Activated T-cell treated with anti-CD3 and anti-CD28 coated beads, Interleukin-2, amount 50 U/mL, for 4 hours (primary cell): ENCODE results near the gene OR6Y1. TPM values are rescaled to one million over a fixed set of nuclear protein-coding genes. Genes with fewer than 3 reads are reported as not detected.

Experiments
- ATAC-seq, 2 donors: fragments of 200-7000 bp; cut with Tn5 transposase; one replicate each; pipeline ENCODE4 v1.10.0; 2021
- DNase-seq: peaks from one replicate; pipeline ENCODE4 v3.0.0-alpha.2; 2020
- H3K27me3 Mint-ChIP-seq: one replicate; pipeline ENCODE4 v1.8.0; 2021; ENCODE audit warnings: low read depth, mixed read lengths
- H3K36me3 Mint-ChIP-seq: one replicate; pipeline ENCODE4 v1.8.0; 2022; ENCODE audit warnings: mixed read lengths; ENCODE audit not compliant: insufficient read depth
- H3K4me1 Mint-ChIP-seq: one replicate; pipeline ENCODE4 v1.8.0; 2021; ENCODE audit warnings: low read depth, mixed read lengths
- H3K4me3 Mint-ChIP-seq: one replicate; pipeline ENCODE4 v1.8.0; 2021; ENCODE audit warnings: mild to moderate bottlenecking, moderate library complexity, mixed read lengths
- H3K9me3 Mint-ChIP-seq: one replicate; pipeline ENCODE4 v1.8.0; 2021; ENCODE audit warnings: mixed read lengths
- total RNA-seq, 3 donors: library from RNA; stranded (reverse); gene quantifications; one replicate each; pipeline ENCODE4 v1.2.1, GENCODE V29; 2021

OR6Y1 gene
- not detected for total RNA-seq

DNA sequence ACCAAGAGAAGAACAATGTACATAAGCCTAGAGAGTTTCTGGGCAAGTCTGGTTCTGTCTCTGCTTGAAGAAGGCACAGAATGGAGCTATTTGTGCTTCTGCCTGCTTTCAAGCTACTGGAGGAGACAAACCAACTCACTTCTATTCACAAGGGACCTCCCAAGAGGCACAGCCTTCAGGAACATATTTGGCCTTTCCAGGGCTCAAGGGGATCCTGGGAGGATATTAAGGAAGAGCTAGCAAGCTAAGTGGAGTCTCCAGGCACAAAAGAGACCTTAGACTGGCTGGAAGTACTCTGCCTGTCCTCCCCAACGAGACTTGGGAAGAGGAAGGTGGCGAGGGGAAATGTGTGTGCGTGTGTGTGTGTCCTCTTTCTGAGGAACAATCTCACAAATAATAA is at the start of gene OR6Y1:
TSS of gene OR6Y1 (minus strand) at position 54 of the 400 bp plus-strand sequence. CDS start 6,300 bp downstream, outside the sequence.
- ATAC-seq: no peak

DNA sequence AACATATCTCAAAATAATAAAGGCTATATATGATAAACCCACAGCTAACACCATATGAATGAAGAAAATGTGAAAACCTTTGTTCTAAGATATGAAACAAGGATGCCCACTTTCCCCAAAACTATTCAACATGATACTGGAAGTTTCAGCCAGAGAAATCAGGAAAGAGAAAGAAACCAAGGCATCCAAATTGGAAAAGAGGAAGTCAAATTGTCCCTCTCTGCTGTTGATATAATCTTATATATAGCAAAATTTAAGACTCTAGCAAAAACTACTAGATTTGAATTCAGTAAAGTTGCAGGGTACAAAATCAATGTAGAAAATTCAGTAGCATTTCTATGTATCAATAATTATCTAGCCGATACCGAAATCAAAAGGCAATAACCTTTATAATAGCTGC is 46.5 kb upstream of the OR6Y1 start:
- H3K36me3 Mint-ChIP-seq: peaks cover 2% of the 10 kb centered on the region
- ATAC-seq (no peak), DNase-seq (no peak)
- no peaks in the 10 kb centered on the region for H3K4me1 Mint-ChIP-seq
- no peak overlapping the region for H3K4me3 Mint-ChIP-seq
- H3K9me3 Mint-ChIP-seq: peaks cover 34% of the 10 kb centered on the region
- H3K27me3 Mint-ChIP-seq: peaks cover 9% of the 10 kb centered on the region

More for the DNA sequence above, at the start of gene OR6Y1:
- no peak for DNase-seq
- Mint-ChIP-seq H3K36me3 (no peaks in the 10 kb centered on the region), H3K4me1 (no peaks in the 10 kb centered on the region), H3K27me3 (peaks cover 14% of the 10 kb centered on the region), H3K4me3 (no peak within 1 kb of the TSS), H3K9me3 (no peaks in the 10 kb centered on the region)

GRCh38 chr1:158586942-158587341 is 32.7 kb upstream of the OR6Y1 start:
- no peaks in the 10 kb centered on the region for H3K4me1 Mint-ChIP-seq

GRCh38 chr1:158583962-158584361 is 29.8 kb upstream of the OR6Y1 start:
- H3K27me3 Mint-ChIP-seq: peaks cover 17% of the 10 kb centered on the region
- no peaks in the 10 kb centered on the region for H3K36me3 Mint-ChIP-seq
- H3K4me3 Mint-ChIP-seq: no peak overlapping the region
- ATAC-seq (no peak), DNase-seq (no peak)
- H3K9me3 Mint-ChIP-seq: peaks cover 7% of the 10 kb centered on the region
- no peaks in the 10 kb centered on the region for H3K4me1 Mint-ChIP-seq

More at GRCh38 chr1:158586942-158587341, 32.7 kb upstream of the OR6Y1 start:
- no peak for ATAC-seq
- H3K36me3 Mint-ChIP-seq: no peaks in the 10 kb centered on the region
- H3K9me3 Mint-ChIP-seq: peaks cover 9% of the 10 kb centered on the region
- H3K4me3 Mint-ChIP-seq: no peak overlapping the region
- H3K27me3 Mint-ChIP-seq: peaks cover 22% of the 10 kb centered on the region
- DNase-seq: no peak

DNA sequence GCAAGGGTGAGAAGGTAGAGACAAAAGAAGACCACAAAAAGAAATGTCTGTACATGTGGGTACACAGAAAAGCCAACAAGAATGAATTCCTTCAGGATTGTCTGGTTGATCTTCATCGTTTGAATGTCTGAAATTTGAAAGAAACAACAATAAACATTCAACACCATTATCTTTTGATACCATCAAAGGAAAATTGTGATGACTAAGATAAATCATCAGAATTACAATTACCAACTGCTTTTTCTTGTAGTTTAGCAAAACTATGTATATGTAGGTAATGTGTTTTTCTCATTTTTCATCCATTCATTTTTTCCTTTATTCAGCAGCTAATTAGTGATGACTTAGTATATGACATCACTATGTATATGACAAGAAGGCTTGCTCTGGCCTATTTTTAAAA is 25.5 kb upstream of the OR6Y1 start, which contains the start of gene OR10X1:
TSS of gene OR10X1 (minus strand) at position 167 of the 400 bp plus-strand sequence. CDS start at position 167, 0 bp downstream.
- H3K27me3 Mint-ChIP-seq: peaks cover 20% of the 10 kb centered on the region
- ATAC-seq (no peak), DNase-seq (no peak)
- H3K4me3 Mint-ChIP-seq: no peak within 1 kb of the TSS
- no peaks in the 10 kb centered on the region for H3K36me3 Mint-ChIP-seq
- no peaks in the 10 kb centered on the region for H3K4me1 Mint-ChIP-seq
- H3K9me3 Mint-ChIP-seq: no peaks in the 10 kb centered on the region

GRCh38 chr1:158577561-158577960 is 23.4 kb upstream of the OR6Y1 start:
- DNase-seq (no peak), ATAC-seq (no peak)
- H3K36me3 Mint-ChIP-seq: no peaks in the 10 kb centered on the region
- peaks cover 13% of the 10 kb centered on the region for H3K27me3 Mint-ChIP-seq
- H3K4me1 Mint-ChIP-seq: no peaks in the 10 kb centered on the region
- H3K4me3 Mint-ChIP-seq: no peak overlapping the region
- no peaks in the 10 kb centered on the region for H3K9me3 Mint-ChIP-seq

GRCh38 chr1:158572226-158572625 is 18.0 kb upstream of the OR6Y1 start:
- Mint-ChIP-seq H3K4me3 (no peak overlapping the region), H3K36me3 (no peaks in the 10 kb centered on the region), H3K9me3 (no peaks in the 10 kb centered on the region), H3K4me1 (no peaks in the 10 kb centered on the region), H3K27me3 (peaks cover 11% of the 10 kb centered on the region)
- DNase-seq (no peak), ATAC-seq (no peak)

- Mint-ChIP-seq H3K9me3 (no peaks in the 10 kb centered on the region), H3K36me3 (no peaks in the 10 kb centered on the region), H3K27me3 (peaks cover 17% of the 10 kb centered on the region), H3K4me3 (no peak within 1 kb of the TSS), H3K4me1 (no peaks in the 10 kb centered on the region)
- ATAC-seq (no peak), DNase-seq (no peak)
Measured at GRCh38 chr1:158570480-158570879, 16.3 kb upstream of the OR6Y1 start, which contains the start of gene OR6P1. OR6P1 (minus strand) TSS chr1:158570580; CDS start chr1:158563604, 6,976 bp downstream.

DNA sequence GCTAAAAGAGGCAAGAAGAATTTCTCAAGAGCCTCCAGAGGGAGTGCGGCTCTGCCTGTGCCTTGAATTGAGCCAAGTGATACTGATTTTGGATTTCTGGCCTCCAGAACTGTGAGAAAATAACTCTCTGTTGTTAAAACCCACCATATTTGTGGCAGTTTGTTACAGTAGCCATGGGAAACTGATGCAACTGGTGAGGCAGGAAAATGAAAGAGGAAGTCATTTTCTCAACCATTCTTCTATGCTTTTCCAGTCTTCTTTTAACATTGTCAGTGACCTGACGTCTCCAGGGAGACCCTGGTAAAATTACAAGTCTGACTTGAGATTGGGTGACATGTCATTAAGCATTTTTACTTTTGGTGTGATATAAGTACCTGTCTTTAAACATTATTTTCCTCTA is 10.4 kb upstream of the OR6Y1 start:
- Mint-ChIP-seq H3K9me3 (no peaks in the 10 kb centered on the region), H3K4me3 (no peak overlapping the region), H3K4me1 (no peaks in the 10 kb centered on the region), H3K36me3 (no peaks in the 10 kb centered on the region), H3K27me3 (peaks cover 30% of the 10 kb centered on the region)
- DNase-seq: no peak
- ATAC-seq: no peak

DNA sequence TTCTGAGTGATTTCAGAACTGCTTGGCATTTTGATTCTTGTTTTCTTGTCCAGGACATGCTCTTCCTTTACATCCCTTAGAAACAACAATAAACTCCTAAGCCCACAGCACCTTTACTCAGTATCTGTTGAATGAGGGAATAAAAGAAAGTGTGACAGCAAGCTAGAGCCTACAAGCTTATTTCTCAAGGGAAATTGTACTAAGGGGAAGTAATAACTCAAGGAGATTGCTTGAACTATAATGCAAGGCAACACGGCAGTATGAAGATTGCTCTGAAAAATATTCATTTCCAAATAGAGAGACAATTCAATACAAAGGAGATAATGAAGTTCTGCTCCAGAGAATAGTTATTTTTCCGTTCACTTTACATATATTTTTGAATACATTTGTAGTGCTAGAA is 9.6 kb upstream of the OR6Y1 start:
- H3K4me3 Mint-ChIP-seq: no peak overlapping the region
- H3K36me3 Mint-ChIP-seq: no peaks in the 10 kb centered on the region
- peaks cover 30% of the 10 kb centered on the region for H3K27me3 Mint-ChIP-seq
- ATAC-seq (no peak), DNase-seq (no peak)
- H3K4me1 Mint-ChIP-seq: no peaks in the 10 kb centered on the region
- H3K9me3 Mint-ChIP-seq: no peaks in the 10 kb centered on the region

GRCh38 chr1:158559696-158560095 is 5.5 kb upstream of the OR6Y1 start:
- Mint-ChIP-seq H3K27me3 (peaks cover 20% of the 10 kb centered on the region), H3K36me3 (no peaks in the 10 kb centered on the region), H3K4me1 (no peaks in the 10 kb centered on the region), H3K9me3 (no peaks in the 10 kb centered on the region), H3K4me3 (no peak overlapping the region)
- DNase-seq: no peak
- no peak for ATAC-seq

GRCh38 chr1:158552296-158552695 is 1.9 kb downstream of the OR6Y1 start:
- Mint-ChIP-seq H3K27me3 (peaks cover 22% of the 10 kb centered on the region), H3K4me3 (no peak overlapping the region), H3K36me3 (no peaks in the 10 kb centered on the region), H3K4me1 (no peaks in the 10 kb centered on the region), H3K9me3 (no peaks in the 10 kb centered on the region)
- no peak for DNase-seq
- no peak for ATAC-seq

DNA sequence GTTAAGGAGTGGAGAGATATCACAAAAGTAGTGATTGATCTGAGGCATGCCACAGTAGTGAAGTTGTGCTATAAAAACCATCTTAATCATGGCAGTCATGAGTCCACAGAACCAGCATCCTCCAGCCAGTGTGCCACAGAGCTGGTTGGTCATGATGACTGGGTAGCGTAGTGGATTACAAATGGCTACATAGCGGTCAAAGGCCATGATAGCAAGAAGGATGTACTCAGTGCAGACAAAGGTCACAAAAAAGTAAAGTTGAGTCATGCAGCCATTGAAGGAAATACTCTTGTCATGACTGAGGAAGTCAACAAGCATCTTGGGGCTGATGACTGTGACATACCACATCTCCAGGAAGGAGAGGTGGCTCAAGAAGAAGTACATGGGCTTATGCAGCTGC is 6.7 kb downstream of the OR6Y1 start:
- H3K36me3 Mint-ChIP-seq: no peaks in the 10 kb centered on the region
- ATAC-seq: no peak
- DNase-seq: no peak
- H3K4me3 Mint-ChIP-seq: no peak overlapping the region
- peaks cover 21% of the 10 kb centered on the region for H3K27me3 Mint-ChIP-seq
- H3K9me3 Mint-ChIP-seq: no peaks in the 10 kb centered on the region
- no peaks in the 10 kb centered on the region for H3K4me1 Mint-ChIP-seq

- ATAC-seq: no peak
- Mint-ChIP-seq H3K36me3 (no peaks in the 10 kb centered on the region), H3K27me3 (peaks cover under 1% of the 10 kb centered on the region), H3K4me1 (peaks cover 1% of the 10 kb centered on the region), H3K9me3 (no peaks in the 10 kb centered on the region), H3K4me3 (no peak overlapping the region)
- no peak for DNase-seq
Measured at GRCh38 chr1:158537609-158538008, 16.6 kb downstream of the OR6Y1 start.

DNA sequence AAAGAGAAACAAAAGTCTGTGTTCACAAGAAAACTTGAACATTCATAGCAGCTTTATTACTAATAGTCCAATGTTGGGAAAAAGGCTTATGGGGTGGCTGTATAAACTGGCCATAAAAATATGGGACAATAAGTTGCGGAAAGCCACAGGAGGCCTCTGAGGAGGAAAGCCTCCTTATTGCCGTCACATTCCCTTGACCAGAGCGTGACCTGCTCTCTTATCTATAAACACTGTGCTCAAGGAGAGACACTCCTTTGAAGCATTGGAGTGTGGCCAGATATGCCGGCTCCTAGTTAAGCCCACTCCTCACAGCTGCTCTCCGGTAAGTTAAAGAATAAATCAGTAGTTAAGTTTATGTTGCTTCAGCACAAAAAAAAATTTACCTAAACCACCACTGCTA is 19.7 kb downstream of the OR6Y1 start:
- DNase-seq: no peak
- no peaks in the 10 kb centered on the region for H3K36me3 Mint-ChIP-seq
- no peak overlapping the region for H3K4me3 Mint-ChIP-seq
- H3K4me1 Mint-ChIP-seq: peaks cover 1% of the 10 kb centered on the region
- H3K27me3 Mint-ChIP-seq: peaks cover 4% of the 10 kb centered on the region
- H3K9me3 Mint-ChIP-seq: no peaks in the 10 kb centered on the region
- no peak for ATAC-seq
